Gastroesophageal sphincter (tissue), 4 donors: ENCODE results near the gene SLC6A1. TPM values are rescaled to one million over a fixed set of nuclear protein-coding genes. Genes with fewer than 3 reads are reported as not detected.

Experiments
- ATAC-seq: fragments of 150-250 bp; one replicate; pipeline ENCODE4 v1.9.1; 2016; ENCODE audit warnings: mild to moderate bottlenecking, moderate library complexity
- H3K27ac ChIP-seq, 4 donors: fragments of 200-600 bp; sonication (generic) in 3 of 4; 1 replicate in 3 of 4; 2 replicates in 1 of 4; pipeline ENCODE4 v1.5.1; 2016 to 2019
- H3K27me3 ChIP-seq: fragments of 200-600 bp; sonication (generic); one replicate; pipeline ENCODE4 v1.5.1; 2019
- H3K36me3 ChIP-seq, 2 donors: fragments of 200-600 bp; sonication (generic); one replicate each; pipeline ENCODE4 v1.5.1; 2019; ENCODE audit warnings: control low read depth in 1 of 2
- H3K4me1 ChIP-seq, 3 donors: fragments of 200-600 bp; sonication (generic); 1 replicate in 2 of 3; 2 replicates in 1 of 3; pipeline ENCODE4 v1.5.1; 2016 to 2019; ENCODE audit warnings: control low read depth in 2 of 3
- H3K4me3 ChIP-seq, 2 donors: fragments of 200-600 bp; sonication (generic); one replicate each; pipeline ENCODE4 v1.5.1; 2019; ENCODE audit warnings: mild to moderate bottlenecking in 1 of 2, moderate library complexity in 1 of 2
- H3K9me3 ChIP-seq, 3 donors: fragments of 200-600 bp; sonication (generic); one replicate each; pipeline ENCODE4 v1.5.1; 2017 to 2019; ENCODE audit warnings: control low read depth in 2 of 3
- CTCF ChIP-seq, 4 experiments: fragments of 200-600 bp in 2 of 4; fragments of 450-650 bp in 2 of 4; sonication (generic) in 1 of 4; IDR thresholded peaks; one replicate each; pipeline ENCODE4 v1.5.1; 2017 to 2019; ENCODE audit warnings: antibody characterized with exemption in 4 of 4, mild to moderate bottlenecking in 2 of 4, moderate library complexity in 2 of 4
- EP300 ChIP-seq: sonication (generic); formaldehyde crosslinking; IDR thresholded peaks from one replicate; pipeline ENCODE4 v1.6.1; 2017; ENCODE audit warnings: antibody characterized with exemption, mild to moderate bottlenecking
- POLR2A ChIP-seq, 2 donors: fragments of 450-650 bp; IDR thresholded peaks; one replicate each; pipeline ENCODE4 v1.6.1; 2017; ENCODE audit warnings: antibody characterized with exemption in 2 of 2, mild to moderate bottlenecking in 2 of 2, moderate library complexity in 1 of 2
- POLR2AphosphoS5 ChIP-seq: sonication (generic); formaldehyde crosslinking; IDR thresholded peaks from one replicate; pipeline ENCODE4 v1.6.1; 2017; ENCODE audit warnings: antibody characterized with exemption
- WGBS, 2 donors: methylation state at CpG; one replicate each; pipeline ENCODE4 v1.1.5; 2018; ENCODE audit warnings: low coverage in 1 of 2; 5-methylcytosine and 5-hydroxymethylcytosine counted together
- total RNA-seq, 4 donors: library from RNA; depleted of rRNA; stranded (reverse); fragments of >200 nt; gene quantifications; one replicate each; pipeline ENCODE4 v1.1.0, GENCODE V29; 2016

SLC6A1 gene
- total RNA-seq, 4 donors from 2014 or later, result 0.62 to 2.5 (median 0.67) TPM; not detected in 1

GRCh38 chr3:10994306-10994705 is 1.8 kb downstream of the SLC6A1 start:
- ATAC-seq, result no peak
- 75% methylated on average over 2 of the region's 3 CpGs; no CpG with 5 or more reads in 1 of the 2 donors for WGBS, 2 donors
- H3K4me1 ChIP-seq, result peaks cover 0 to 22% (median 0%) of the 10 kb centered on the region in 3 donors
- no peak overlapping the region for H3K4me3 ChIP-seq
- H3K9me3 ChIP-seq, result no peaks in the 10 kb centered on the region
- H3K36me3 ChIP-seq, result no peaks in the 10 kb centered on the region
- TF ChIP-seq POLR2A (IDR thresholded peaks at IDR 0.05) (no peak), CTCF (IDR thresholded peaks at IDR 0.05) (no peak), EP300 (no peak), POLR2AphosphoS5 (no peak)
- H3K27ac ChIP-seq, result no peak overlapping the region
- H3K27me3 ChIP-seq, result peaks cover 78% of the 10 kb centered on the region

- peaks cover 0 to 22% (median 0%) of the 10 kb centered on the region in 3 donors for H3K4me1 ChIP-seq
- WGBS, 2 donors, result 77% methylated on average over 2 of the region's 8 CpGs; no CpG with 5 or more reads in 1 of the 2 donors
Observed at GRCh38 chr3:10995871-10996270, 3.3 kb downstream of the SLC6A1 start.

GRCh38 chr3:10996345-10997013 is 3.9 kb downstream of the SLC6A1 start:
- no peak for TF ChIP-seq POLR2AphosphoS5
- no peak for TF ChIP-seq CTCF (IDR thresholded peaks at IDR 0.05)
- TF ChIP-seq POLR2A (IDR thresholded peaks at IDR 0.05), result no peak
- TF ChIP-seq EP300, result no peak
- H3K4me1 ChIP-seq, result peaks cover 0 to 22% (median 0%) of the 10 kb centered on the region in 3 donors
- no peak overlapping the region for H3K27ac ChIP-seq
- H3K27me3 ChIP-seq, result peaks cover 92% of the 10 kb centered on the region
- 16% methylated on average over 2 of the region's 5 CpGs; no CpG with 5 or more reads in 1 of the 2 donors for WGBS, 2 donors
- no peak overlapping the region for H3K4me3 ChIP-seq
- H3K9me3 ChIP-seq, result no peaks in the 10 kb centered on the region
- no peak for ATAC-seq
- no peaks in the 10 kb centered on the region for H3K36me3 ChIP-seq

More at GRCh38 chr3:10995871-10996270, 3.3 kb downstream of the SLC6A1 start:
- Histone ChIP-seq H3K36me3 (no peaks in the 10 kb centered on the region), H3K9me3 (no peaks in the 10 kb centered on the region), H3K27ac (no peak overlapping the region), H3K27me3 (peaks cover 92% of the 10 kb centered on the region), H3K4me3 (no peak overlapping the region)
- TF ChIP-seq POLR2A (IDR thresholded peaks at IDR 0.05) (no peak), EP300 (no peak), CTCF (IDR thresholded peaks at IDR 0.05) (no peak), POLR2AphosphoS5 (no peak)
- ATAC-seq, result no peak

- Histone ChIP-seq H3K36me3 (no peaks in the 10 kb centered on the region), H3K4me1 (peaks cover 0 to 16% (median 0%) of the 10 kb centered on the region in 3 donors), H3K9me3 (no peaks in the 10 kb centered on the region), H3K27me3 (peaks cover 90% of the 10 kb centered on the region), H3K4me3 (no peak overlapping the region), H3K27ac (no peak overlapping the region)
- WGBS, 2 donors, result 64 to 81% methylated on average over 3 of the region's 5 CpGs
- ATAC-seq, result no peak
- TF ChIP-seq CTCF (IDR thresholded peaks at IDR 0.05) (no peak), POLR2A (IDR thresholded peaks at IDR 0.05) (no peak), POLR2AphosphoS5 (no peak)
Observed at GRCh38 chr3:10997196-10997595, 4.6 kb downstream of the SLC6A1 start.

GRCh38 chr3:10998542-10998941 is 6.0 kb downstream of the SLC6A1 start:
- Histone ChIP-seq H3K27me3 (peaks cover 88% of the 10 kb centered on the region), H3K36me3 (no peaks in the 10 kb centered on the region), H3K9me3 (no peaks in the 10 kb centered on the region), H3K4me1 (peaks cover 0 to 6% (median 0%) of the 10 kb centered on the region in 3 donors), H3K27ac (no peak overlapping the region), H3K4me3 (no peak overlapping the region)
- ATAC-seq, result no peak
- TF ChIP-seq CTCF (IDR thresholded peaks at IDR 0.05) (no peak), EP300 (no peak), POLR2AphosphoS5 (no peak), POLR2A (IDR thresholded peaks at IDR 0.05) (no peak)
